GM21717 (cell line): ENCODE results near the gene EZH1.

ENCODE experiments used
- ATAC-seq: cut with Tn5 transposase; IDR thresholded peaks from one replicate; pipeline ENCODE4 v1.9.1; 2021; ENCODE audit warnings: mild to moderate bottlenecking, moderate library complexity; ENCODE audit not compliant: unreplicated experiment

EZH1 gene

GRCh38 chr17:42744806-42745617 lies at the start of gene EZH1:
EZH1 (minus strand) TSS chr17:42745040; CDS start chr17:42728941, 16,099 bp downstream.
- peak; percentile 57 for ATAC-seq

- ATAC-seq = no peak
These were observed 47.7 kb upstream of the EZH1 start for GRCh38 chr17:42792545-42792944.

- no peak for ATAC-seq
These were observed 47.1 kb upstream of the EZH1 start for GRCh38 chr17:42791948-42792347.

GRCh38 chr17:42787266-42787665 lies 42.4 kb upstream of the EZH1 start:
- no peak for ATAC-seq

- ATAC-seq = no peak
These were observed 40.2 kb upstream of the EZH1 start for GRCh38 chr17:42784811-42785592.

- ATAC-seq = no peak
These were observed 39.6 kb upstream of the EZH1 start for GRCh38 chr17:42784409-42784808.

GRCh38 chr17:42783791-42784138 lies 38.9 kb upstream of the EZH1 start:
- no peak for ATAC-seq

- ATAC-seq = no peak
These were observed 38.4 kb upstream of the EZH1 start for GRCh38 chr17:42783062-42783790.

- no peak for ATAC-seq
These were observed 37.6 kb upstream of the EZH1 start for GRCh38 chr17:42782166-42783061.

- ATAC-seq = no peak
These were observed 36.9 kb upstream of the EZH1 start for GRCh38 chr17:42781639-42782165.

- ATAC-seq = no peak
These were observed 36.2 kb upstream of the EZH1 start for GRCh38 chr17:42780851-42781638.

- no peak for ATAC-seq
These were observed 35.4 kb upstream of the EZH1 start, which contains the start of gene WNK4 for GRCh38 chr17:42779936-42780850. WNK4 (plus strand) TSS chr17:42780610; CDS start chr17:42780699, 89 bp downstream.

- no peak for ATAC-seq
These were observed 34.6 kb upstream of the EZH1 start for GRCh38 chr17:42779304-42779935.

GRCh38 chr17:42778570-42778969 lies 33.7 kb upstream of the EZH1 start:
- no peak for ATAC-seq

- no peak for ATAC-seq
These were observed 30.8 kb upstream of the EZH1 start for GRCh38 chr17:42775534-42776098.

- ATAC-seq = no peak
These were observed 29.4 kb upstream of the EZH1 start for GRCh38 chr17:42774066-42774745.
